IPS-18c (cell line): ENCODE data around the gene FREM2.

Source experiments
- H3K4me3 ChIP-seq: 2 replicates; pipeline ENCODE4 v1.7.0; 2013; ENCODE audit warnings: low read depth, mild to moderate bottlenecking, low read length, moderate library complexity; ENCODE audit not compliant: insufficient read depth
- H3K9me3 ChIP-seq: one replicate; pipeline ENCODE4 v1.6.1; 2013; ENCODE audit warnings: mild to moderate bottlenecking, low read length, moderate library complexity; ENCODE audit not compliant: control insufficient read depth, insufficient read depth

The FREM2 gene

DNA sequence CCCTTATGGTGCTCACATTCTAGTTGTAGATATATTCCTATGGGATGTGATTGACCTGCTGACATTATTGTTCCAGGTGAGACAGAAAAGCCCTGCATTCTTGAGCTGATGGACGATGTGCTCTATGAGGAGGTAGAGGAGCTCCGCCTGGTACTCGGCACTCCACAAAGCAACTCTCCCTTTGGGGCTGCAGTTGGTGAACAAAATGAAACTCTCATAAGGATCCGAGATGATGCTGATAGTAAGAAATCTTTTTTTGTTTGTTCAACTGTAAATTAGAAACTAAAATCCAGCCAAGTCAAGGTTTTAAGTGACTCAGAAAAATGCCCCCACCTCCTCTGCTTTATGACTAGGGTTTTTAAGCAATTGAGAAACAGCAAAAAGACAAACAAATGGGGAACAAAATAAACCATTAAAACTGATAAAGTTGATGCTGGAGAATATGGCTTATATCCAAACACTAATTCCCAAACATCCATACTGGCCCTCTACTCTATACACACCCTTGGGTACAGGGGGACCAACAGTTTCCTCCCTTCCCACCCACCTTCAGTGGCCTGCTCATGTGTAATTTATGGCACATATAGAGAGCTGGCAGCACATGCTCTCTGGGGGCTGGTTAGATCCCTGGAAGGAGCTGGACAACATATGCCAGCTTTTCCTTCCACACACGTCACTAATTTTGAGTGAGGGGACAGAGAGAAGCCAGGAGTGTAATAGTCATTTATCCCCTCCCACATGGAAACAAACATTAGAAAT is 164.2 kb downstream of the FREM2 start:
- no peak overlapping the region for H3K4me3 ChIP-seq
- no peaks in the 10 kb centered on the region for H3K9me3 ChIP-seq

DNA sequence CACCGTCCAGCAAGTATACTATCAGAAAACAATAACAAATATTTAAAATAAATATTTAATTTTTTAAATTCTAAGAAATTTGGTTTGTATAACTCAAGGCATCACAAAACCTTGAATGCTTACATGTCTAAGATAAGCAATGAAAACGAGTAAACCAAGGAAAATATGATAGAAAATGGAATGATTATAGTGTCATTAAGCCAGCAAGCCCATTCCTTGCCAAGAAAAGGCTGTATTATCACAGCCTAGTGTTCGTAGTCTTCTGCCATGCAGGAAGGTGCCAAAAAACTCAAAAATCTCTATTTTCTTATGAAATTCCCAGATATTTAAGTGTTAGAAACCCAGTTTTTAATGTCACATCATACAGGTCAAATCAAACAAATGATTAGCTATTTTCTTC is 167.3 kb downstream of the FREM2 start:
- Histone ChIP-seq H3K9me3 (no peaks in the 10 kb centered on the region), H3K4me3 (no peak overlapping the region)

DNA sequence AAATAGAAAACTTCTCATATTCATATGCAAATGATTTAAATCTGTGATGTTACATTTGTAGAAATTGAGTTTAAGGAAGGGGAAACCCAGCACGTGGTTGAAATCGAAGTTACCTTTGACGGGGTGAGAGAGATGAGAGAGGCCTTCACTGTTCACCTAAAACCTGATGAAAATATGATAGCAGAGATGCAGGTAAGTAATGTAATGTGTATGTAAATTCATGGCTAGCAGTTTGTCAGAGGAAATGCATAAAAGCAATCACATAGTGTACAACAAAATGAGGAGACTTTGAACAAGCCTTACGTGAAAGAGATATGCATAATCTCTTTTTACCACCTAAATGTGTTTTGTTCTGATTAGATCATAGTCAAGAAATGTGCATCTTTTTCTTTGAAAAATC is 169.2 kb downstream of the FREM2 start:
- no peak overlapping the region for H3K4me3 ChIP-seq
- no peaks in the 10 kb centered on the region for H3K9me3 ChIP-seq

DNA sequence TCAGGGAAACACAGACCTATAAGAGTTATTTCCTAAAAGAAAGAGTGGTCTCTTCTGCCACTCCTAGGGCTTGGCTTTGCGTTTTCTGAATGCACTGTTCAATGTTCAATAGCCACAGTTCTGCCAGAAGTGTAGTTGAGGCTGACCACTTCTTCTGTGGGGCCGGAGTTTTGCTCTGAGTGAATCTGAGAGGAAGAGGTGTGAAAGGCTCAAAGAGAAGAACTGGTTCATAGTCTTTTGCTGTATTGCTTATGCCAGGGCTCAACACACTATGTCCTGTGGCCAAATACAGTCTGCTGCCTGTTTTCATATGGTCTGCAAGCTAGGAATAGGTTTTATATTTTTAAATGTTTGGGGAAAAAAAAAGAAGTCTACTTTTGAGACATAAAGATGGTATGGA is 175.6 kb downstream of the FREM2 start:
- no peaks in the 10 kb centered on the region for H3K9me3 ChIP-seq
- no peak overlapping the region for H3K4me3 ChIP-seq

DNA sequence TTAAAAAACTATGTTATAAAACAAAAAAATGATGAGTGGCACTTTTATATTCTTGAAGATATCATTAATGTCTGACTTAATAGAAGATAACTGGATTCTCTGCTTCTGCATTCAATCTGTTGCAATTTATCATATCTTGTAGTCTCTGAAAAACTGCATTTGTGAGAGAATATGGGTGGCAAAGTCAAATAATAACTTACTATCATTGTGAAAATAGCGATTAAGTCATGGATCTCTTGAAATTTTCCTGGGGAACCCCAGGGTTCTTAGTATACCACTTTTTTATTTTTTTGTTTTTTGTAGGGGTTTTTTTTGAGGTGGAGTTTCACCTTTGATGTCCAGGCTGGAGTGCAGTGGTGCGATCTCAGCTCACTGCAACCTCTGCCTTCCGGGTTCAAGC is 176.7 kb downstream of the FREM2 start:
- Histone ChIP-seq H3K4me3 (no peak overlapping the region), H3K9me3 (no peaks in the 10 kb centered on the region)

DNA sequence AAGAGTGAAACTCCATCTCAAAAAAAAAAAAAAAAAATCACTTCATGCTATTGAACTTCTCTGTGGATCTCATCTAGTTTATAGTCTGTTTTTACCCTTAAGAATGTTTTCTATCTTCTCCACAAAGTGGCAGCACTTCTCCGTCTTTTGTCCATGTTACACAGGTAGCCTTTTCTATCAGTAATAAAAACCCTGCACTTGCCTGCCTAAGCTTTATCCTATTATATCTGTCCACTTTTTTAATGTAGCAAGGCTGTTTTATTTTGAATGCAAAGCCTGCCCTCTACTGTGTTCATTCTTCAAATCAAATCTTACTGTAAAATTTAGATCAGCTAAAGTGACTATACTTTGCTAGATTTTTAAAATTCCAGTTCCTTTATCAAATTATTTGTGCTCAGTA is 179.8 kb downstream of the FREM2 start:
- Histone ChIP-seq H3K9me3 (no peaks in the 10 kb centered on the region), H3K4me3 (no peak overlapping the region)

DNA sequence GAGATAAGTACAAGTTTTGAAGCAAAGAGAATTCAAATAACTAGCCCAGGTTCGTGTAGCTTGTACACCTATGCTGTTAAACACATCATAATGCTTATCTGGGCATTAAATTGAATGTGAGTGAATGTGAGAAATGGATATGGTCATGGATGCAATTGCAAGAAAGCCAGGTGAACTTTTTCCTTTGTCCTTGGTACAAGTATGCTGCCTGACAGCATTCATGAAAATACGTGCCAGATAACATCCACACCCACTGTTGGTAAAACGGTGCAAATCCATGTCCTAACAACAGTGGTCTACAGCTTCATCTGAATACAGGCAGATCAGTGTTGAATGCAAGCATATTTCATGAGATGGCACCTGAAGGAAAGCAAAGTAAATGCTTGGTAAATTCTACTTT is 181.5 kb downstream of the FREM2 start:
- no peaks in the 10 kb centered on the region for H3K9me3 ChIP-seq

DNA sequence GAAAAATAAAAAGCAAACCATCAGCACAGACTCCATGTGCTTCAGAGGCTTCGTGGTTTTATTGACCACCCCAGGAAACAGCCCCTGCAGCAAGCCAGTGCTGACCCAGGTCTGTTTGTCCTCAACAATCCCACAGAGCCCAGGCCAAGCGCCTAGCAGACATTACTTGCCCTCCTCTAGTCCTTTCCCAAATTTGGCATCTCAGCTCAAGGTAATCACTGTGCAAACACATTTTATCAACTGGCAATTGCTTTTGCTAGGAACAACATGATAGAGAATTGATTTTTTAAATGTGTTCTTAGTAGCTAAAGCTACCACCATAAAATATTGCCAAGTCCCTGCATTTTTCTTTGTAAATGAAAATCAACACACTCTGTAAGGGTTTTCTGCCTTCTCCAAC is 182.0 kb downstream of the FREM2 start:
- no peak overlapping the region for H3K4me3 ChIP-seq
- no peaks in the 10 kb centered on the region for H3K9me3 ChIP-seq

More for the DNA sequence above, 181.5 kb downstream of the FREM2 start:
- H3K4me3 ChIP-seq = no peak overlapping the region

DNA sequence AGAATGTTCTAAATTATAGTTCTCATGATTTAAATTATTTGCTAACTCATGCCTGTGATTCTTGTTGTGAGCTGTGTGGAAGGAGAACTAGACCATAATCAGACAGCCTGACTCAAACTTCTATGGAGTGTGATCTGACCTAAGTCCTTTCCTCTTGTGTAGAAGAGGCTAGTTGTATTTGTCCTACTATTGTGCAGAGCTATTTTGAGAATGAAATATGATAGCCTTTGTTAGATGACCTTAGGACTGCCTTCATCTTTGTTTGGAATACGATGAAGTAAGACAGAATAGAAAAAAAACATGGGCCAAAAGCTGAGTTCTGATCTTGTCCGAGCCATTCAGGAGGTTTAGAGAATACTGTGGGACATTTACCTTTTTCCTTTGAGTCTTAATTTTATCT is 184.4 kb downstream of the FREM2 start:
- Histone ChIP-seq H3K9me3 (no peaks in the 10 kb centered on the region), H3K4me3 (no peak overlapping the region)

DNA sequence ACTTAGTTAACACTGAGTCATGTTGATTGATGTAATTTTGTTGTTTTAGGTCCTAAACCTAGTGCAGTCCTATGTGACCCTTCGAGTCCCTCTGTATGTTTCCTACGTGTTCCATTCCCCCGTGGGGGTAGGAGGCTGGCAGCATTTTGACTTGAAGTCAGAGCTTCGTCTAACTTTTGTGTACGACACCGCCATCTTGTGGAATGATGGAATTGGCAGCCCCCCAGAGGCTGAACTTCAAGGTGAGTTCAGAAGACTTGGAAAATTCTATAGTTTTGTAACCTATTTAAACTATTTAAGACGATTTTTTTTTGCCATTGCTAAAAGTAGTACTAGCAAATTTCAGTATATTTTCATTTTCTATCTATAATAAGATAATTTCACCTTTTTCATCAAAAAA is 185.8 kb downstream of the FREM2 start:
- H3K9me3 ChIP-seq = no peaks in the 10 kb centered on the region
- H3K4me3 ChIP-seq = no peak overlapping the region

DNA sequence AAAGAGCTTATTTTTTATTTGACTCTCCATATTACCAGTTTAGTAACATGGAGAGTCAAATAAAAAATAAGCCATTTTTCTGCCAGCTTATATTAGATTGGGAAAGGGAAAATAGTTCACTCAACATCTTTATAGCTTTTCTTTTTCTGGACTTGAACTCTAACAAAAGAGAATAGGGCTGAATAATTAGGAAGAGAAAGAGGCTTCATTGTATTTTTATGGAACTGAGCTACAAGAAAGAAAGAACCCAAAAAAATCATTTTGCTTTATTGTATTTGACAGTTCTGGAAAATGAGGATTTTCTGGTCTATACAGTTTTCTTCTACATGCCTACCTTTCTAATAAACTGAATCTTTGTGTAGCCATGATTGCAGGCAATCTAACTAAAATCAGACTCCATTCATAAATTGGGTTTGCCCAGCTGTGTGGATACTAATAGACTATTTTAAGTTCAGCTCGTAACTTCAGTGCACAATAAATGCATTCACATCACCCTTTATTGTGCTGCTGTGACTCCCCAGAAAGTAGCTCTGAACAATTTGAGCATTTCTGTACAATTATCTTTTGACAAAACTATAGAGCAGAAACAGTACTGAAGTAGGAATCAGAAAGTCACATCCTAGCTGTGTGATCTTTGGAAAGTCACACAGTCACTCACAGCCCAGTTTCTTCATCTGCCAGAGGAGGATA is 188.5 kb downstream of the FREM2 start:
- H3K4me3 ChIP-seq = no peak overlapping the region
- H3K9me3 ChIP-seq = no peaks in the 10 kb centered on the region

DNA sequence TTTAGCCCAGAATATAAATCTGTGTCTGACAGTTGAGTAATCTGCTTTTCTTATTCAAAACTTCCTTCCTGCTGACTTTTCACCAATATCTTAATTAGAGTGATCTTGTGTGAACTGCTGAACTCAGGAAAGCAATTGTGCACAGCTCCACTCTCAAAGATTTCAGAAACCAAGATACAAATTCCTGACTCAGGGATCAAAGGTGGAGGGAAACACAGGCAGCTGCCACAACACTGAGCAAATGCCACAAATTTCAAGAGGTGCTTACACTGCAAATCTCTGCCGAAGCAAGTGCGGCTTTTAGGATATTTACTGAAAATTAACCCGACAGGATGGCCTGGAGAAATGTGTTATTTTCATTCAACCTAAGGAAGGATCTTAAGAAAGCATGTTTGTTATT is 192.4 kb downstream of the FREM2 start:
- H3K4me3 ChIP-seq = no peak overlapping the region
- no peaks in the 10 kb centered on the region for H3K9me3 ChIP-seq

DNA sequence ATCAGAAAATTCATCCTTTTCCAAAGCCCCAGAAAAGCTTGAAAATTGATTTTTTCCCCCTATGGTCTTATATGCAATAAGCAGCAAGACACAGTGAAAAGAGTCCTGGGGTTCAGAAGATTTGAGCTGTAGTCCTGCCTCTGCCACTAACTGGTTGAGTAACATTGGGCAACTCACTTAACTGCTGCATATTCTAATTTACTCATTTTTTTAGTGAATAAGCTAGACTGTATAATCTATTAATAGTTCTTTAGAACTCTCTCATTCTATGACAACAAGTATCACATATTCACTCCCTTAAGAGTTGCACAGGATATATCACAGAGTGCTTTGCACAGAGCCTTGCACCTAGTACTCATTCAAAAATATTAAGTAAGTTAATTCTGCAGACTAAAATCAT is 192.9 kb downstream of the FREM2 start:
- Histone ChIP-seq H3K9me3 (no peaks in the 10 kb centered on the region), H3K4me3 (no peak overlapping the region)

DNA sequence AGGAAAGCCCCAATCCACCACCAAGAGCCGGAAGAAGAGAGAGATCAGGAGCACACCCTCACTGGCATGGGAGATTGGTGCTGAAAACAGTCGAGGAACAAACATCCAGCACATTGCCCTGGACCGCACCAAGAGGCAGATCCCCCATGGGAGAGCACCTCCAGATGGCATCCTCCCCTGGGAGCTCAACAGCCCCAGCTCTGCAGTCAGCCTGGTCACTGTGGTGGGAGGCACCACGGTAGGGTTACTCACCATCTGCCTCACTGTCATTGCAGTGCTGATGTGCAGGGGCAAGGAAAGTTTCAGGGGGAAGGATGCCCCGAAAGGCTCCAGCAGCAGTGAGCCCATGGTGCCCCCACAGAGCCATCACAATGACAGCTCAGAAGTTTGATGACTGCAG is 193.5 kb downstream of the FREM2 start:
- Histone ChIP-seq H3K4me3 (no peak overlapping the region), H3K9me3 (no peaks in the 10 kb centered on the region)

DNA sequence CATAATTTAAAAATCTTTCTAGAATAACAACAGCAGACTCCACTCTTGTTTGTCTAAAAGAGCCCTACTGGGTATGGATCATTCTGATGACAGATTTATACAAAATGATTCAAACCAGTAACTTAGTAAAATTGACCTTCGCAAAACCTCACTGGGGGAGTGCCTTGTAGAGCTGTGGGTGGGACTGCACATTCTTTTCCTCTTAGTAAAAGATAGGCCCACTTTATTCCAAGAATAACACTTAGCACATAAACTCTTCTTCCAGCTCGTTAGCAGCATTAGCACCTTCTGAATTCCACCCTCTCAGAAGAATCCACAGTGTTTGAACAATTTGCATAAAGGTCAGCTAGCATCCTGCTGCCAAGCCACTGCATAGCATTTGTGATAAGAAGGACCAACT is 196.9 kb downstream of the FREM2 start:
- Histone ChIP-seq H3K4me3 (no peak overlapping the region), H3K9me3 (no peaks in the 10 kb centered on the region)

DNA sequence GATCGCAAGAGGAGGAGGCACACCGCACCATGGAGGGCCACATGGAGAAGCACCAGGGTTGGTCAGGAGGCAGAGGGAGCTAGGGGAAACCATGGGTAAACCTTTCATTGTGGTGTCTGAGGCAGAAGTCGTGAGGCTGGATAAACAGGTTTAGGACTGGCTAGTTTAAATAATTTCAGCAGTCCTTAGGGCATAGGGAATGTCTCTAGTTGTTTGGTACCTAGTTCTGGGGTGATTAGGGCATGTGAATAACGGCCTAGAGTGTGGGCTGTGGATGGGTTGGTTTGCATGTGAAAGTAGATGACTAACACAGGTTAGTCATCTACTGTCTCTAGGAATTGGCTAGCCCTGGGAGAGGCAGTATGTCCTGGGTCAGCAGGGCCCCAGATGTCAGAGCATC is 201.4 kb downstream of the FREM2 start:
- Histone ChIP-seq H3K4me3 (no peak overlapping the region), H3K9me3 (no peaks in the 10 kb centered on the region)

DNA sequence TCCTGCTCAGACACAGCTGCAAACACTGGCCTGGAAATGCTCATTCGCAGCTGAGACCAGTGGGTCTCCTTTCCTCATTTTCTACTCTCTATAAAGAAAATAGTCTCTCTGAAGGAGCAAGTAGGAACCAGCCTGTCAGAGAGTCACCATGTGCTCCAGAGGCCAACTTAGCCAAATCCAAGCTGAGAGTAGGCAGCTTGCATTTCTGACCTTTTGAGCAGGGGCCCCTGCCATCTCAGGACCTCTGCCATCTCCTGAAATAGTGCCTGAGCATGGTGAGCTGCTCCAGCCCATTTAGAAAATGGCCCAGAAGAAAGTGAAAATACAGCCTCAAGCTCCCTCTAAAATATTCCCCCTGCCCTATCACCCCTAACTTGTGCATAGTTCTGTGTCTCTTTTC is 208.2 kb downstream of the FREM2 start:
- no peak overlapping the region for H3K4me3 ChIP-seq

DNA sequence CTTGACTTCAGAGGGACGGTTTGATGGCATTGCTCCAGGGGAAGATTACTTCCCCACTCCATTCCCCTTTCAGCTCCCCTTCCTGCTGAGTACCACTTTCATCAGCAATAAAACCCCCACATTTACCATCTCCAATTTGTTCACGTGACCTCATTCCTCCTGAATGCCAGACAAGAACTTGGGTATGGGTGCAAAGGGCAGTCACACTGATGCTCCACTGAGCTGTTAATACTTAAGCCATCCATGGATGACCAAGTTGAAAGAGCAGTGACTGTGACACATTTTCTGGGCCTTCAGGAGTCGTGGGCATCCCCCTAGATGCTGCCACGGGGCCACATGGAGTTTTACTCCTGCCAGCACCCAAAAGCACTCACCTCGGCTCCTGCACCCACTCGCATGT is 210.6 kb downstream of the FREM2 start:
- H3K4me3 ChIP-seq = no peak overlapping the region
- no peaks in the 10 kb centered on the region for H3K9me3 ChIP-seq

More for the DNA sequence above, 208.2 kb downstream of the FREM2 start:
- H3K9me3 ChIP-seq = no peaks in the 10 kb centered on the region

DNA sequence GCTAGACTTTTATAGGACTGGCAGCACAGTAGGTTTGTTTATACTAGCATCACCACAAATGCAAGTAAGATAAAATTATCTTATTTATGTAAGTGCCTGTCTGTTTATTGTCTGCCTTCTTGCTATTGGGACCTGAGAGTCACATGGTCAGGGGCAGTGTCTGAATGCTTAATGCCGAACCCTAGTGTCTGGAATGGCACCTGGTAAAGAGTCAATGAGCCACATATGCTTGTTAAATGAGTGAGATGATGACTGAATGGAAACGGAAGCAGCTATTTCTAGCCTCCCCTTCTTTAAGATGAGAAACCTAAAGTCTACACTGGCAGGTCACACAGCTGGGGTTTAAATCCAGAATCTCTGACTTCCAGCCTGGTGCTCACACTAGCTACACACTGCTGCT is 211.6 kb downstream of the FREM2 start:
- Histone ChIP-seq H3K9me3 (no peaks in the 10 kb centered on the region), H3K4me3 (no peak overlapping the region)
